ENCODE measurements around the gene PLD4.

The PLD4 gene

DNA sequence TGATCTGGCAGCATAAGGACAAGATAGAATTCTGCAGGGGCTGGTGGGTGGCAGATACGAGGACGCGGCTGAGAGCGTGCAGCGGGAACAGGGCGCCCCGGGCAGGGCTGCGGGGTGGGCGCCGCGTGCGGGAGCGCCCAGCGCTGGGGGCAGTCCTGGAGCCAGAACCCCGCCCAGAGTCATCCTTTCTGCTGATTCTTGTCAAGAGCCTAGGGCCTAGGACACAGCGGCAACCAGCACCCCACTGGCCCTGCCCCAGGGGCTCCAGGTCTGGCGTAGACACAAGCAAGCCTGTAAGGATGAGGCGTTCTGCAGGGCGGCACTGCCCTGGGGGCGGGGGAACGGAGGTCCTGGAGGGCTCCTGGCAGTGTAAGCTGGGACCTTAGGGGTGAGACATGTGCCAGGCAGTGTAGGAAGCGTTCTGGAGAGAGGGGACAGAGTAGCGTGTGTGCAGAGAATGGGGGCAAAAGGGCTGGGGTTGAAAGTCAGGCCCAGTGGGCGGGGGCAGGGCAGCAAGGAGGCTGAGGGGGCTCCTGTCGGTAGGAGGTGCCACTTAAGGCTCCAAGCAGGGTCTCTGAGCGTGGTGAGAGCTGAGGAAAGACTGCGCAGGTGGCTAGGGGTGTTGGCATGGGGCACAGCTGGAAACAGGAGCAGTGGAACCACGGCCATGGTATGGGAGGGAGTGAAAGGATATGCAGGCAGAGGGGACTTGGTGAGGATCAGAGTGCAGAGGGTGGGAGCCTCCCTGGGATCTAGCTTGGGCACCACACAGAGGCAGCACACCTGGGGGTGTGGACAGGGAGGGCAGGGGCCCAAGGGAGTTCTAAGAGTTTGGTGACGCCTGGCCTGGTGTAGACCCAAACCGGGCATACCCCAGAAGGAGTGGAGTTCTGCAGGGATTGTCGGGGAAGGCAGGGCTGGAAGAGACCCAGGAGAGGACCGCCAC lies 54.3 kb downstream of the PLD4 start:
- POLR2A ChIA-PET = interaction anchor here (1.0 to 1.2 kb wide), 2 partner anchors 40 to 42 kb away, joined by 5 to 6 read pairs; partner anchors contain the start of gene CDCA4
- CTCF ChIA-PET = interaction anchor here (1.3 kb wide), 1 partner anchor 112 kb away, joined by 3 read pairs; no protein-coding TSS in a partner anchor
- TF ChIP-seq, protein P1, sequence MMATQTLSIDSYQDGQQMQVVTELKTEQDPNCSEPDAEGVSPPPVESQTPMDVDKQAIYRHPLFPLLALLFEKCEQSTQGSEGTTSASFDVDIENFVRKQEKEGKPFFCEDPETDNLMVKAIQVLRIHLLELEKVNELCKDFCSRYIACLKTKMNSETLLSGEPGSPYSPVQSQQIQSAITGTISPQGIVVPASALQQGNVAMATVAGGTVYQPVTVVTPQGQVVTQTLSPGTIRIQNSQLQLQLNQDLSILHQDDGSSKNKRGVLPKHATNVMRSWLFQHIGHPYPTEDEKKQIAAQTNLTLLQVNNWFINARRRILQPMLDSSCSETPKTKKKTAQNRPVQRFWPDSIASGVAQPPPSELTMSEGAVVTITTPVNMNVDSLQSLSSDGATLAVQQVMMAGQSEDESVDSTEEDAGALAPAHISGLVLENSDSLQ (IDR thresholded peaks at IDR 0.05) = no peak
- TF ChIP-seq NFRKB (IDR thresholded peaks at IDR 0.05) (no peak), FOXA1 (IDR thresholded peaks at IDR 0.05) (no peak), ZNF384 (IDR thresholded peaks at IDR 0.05) (no peak), ARNT (IDR thresholded peaks at IDR 0.05) (no peak), SP1 (IDR thresholded peaks at IDR 0.05) (no peak), LEF1 (IDR thresholded peaks at IDR 0.05; ENCODE audit: borderline replicate concordance) (no peak), HDGF (IDR thresholded peaks at IDR 0.05; ENCODE audit: borderline replicate concordance) (no peak), SUZ12 (IDR thresholded peaks at IDR 0.05) (no peak), FOXK2 (IDR thresholded peaks at IDR 0.05) (no peak)
- no peak for DNase-seq (ENCODE audit: extremely low spot score)

DNA sequence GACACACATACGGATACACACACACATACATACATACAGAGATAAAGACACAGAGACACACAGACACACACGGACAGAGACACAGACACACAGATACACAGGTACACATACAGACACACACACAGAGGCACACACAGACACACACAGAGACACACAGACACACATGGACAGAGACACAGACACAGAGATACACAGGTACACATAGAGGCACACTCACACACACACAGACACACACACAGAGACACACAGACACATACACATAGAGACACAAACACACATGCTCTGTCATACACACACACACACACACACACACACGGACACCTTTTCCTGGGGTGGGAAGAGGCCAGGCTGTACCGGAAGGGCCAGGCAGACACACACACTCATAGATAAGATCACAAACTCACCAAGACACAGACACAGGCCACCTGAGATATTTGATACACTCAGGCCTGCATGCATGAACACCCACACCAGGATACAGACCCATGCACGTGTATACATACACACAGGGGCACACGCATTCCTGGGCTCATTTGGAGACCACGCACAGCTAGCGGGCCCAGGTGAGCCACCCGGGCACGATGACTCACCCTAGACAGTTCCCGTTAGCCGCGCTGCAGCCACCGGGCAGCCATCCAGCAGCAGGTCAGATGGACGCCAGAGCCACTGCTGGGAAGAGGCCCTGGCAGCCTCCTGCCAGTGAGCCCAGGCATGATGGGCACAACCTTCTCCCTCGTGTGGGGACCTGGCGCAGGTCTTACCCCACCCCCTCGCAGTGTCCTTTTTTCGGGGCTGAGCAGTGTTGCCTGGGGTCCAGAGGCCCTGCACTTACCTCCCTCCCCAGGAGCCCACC lies 55.3 kb downstream of the PLD4 start:
- no peak for DNase-seq (ENCODE audit: extremely low spot score)
- ChIA-PET CTCF (no interaction called here), POLR2A (interaction anchor here (1.2 kb wide), 1 partner anchor 39 kb away, joined by 6 read pairs; no protein-coding TSS in a partner anchor)
- TF ChIP-seq, protein P1 (IDR thresholded peaks at IDR 0.05) = no peak
- no peak for TF ChIP-seq ZNF384 (IDR thresholded peaks at IDR 0.05)
- TF ChIP-seq TARDBP (IDR thresholded peaks at IDR 0.05) = no peak
- TF ChIP-seq L3MBTL2 (conservative IDR thresholded peaks at IDR 0.05) = no peak
- no peak for TF ChIP-seq FOXK2 (IDR thresholded peaks at IDR 0.05)
- no peak for TF ChIP-seq ARNT (IDR thresholded peaks at IDR 0.05)
- TF ChIP-seq LEF1 (IDR thresholded peaks at IDR 0.05; ENCODE audit: borderline replicate concordance) = no peak
- TF ChIP-seq ELF4 (IDR thresholded peaks at IDR 0.05) = no peak
- TF ChIP-seq NFRKB (IDR thresholded peaks at IDR 0.05) = no peak
- TF ChIP-seq FOXM1 (IDR thresholded peaks at IDR 0.05; ENCODE audit: borderline replicate concordance) = no peak
- no peak for TF ChIP-seq SUZ12 (IDR thresholded peaks at IDR 0.05)
- no peak for TF ChIP-seq FOXA1 (IDR thresholded peaks at IDR 0.05)
- no peak for TF ChIP-seq CTBP1 (IDR thresholded peaks at IDR 0.05; ENCODE audit: borderline replicate concordance)
- no peak for TF ChIP-seq HDGF (IDR thresholded peaks at IDR 0.05; ENCODE audit: borderline replicate concordance)
- TF ChIP-seq BHLHE40 (IDR thresholded peaks at IDR 0.05; ENCODE audit: borderline replicate concordance) = no peak
- no peak for TF ChIP-seq SP1 (IDR thresholded peaks at IDR 0.05)

DNA sequence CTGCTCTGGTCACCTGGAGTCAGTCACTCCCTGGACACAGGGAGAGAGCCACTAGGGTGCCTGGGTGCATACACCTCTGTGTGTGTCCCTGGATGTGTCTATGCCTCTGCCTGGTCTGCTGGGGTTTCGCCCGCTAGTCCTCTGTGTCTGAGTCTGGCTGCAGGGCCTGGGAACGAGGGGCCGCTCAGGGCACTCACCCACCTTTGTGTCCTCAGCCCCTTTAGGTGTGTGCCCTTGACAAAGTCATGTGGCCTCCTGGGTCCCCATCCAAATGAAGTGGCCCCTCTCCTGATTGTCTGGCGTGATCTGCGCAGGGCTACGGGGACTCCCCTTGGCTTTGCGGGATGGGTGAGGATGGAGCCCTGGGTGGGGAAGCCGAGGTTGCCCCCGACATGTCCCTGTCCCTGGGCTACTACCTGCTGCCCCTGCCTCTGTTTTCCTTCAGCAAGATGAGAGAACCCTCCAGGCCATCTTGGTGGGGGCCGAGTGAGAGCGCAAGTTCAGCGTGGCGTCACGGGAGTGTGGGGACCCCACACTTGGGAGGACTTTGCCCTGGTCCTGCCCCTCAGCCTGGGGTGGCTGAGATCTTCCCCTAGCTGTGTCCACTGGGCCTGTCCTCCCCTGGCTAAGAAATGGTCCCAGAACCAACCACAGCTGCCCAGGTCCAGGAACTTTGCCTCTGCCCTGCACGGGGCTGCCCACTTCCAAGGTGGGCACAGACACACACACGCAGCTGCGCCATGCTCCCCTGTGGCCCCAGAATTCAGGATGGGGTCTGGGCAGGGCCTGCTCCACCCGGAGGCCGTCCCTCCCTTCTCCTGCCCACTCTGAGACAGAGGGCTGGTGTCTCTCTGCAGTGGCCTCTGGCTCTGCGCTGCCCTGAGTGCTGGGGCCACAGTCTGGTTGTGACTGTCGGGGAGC lies 56.2 kb downstream of the PLD4 start:
- TF ChIP-seq ELF4 (IDR thresholded peaks at IDR 0.05) = no peak
- TF ChIP-seq FOXM1 (IDR thresholded peaks at IDR 0.05; ENCODE audit: borderline replicate concordance) = no peak
- TF ChIP-seq, protein P1 (IDR thresholded peaks at IDR 0.05) = no peak
- no peak for TF ChIP-seq CTBP1 (IDR thresholded peaks at IDR 0.05; ENCODE audit: borderline replicate concordance)
- TF ChIP-seq ARNT (IDR thresholded peaks at IDR 0.05) = no peak
- no peak for TF ChIP-seq HDGF (IDR thresholded peaks at IDR 0.05; ENCODE audit: borderline replicate concordance)
- TF ChIP-seq LEF1 (IDR thresholded peaks at IDR 0.05; ENCODE audit: borderline replicate concordance) = no peak
- TF ChIP-seq NFRKB (IDR thresholded peaks at IDR 0.05) = no peak
- no peak for TF ChIP-seq BHLHE40 (IDR thresholded peaks at IDR 0.05; ENCODE audit: borderline replicate concordance)
- POLR2A ChIA-PET = no interaction called here
- DNase-seq (ENCODE audit: extremely low spot score) = no peak
- CTCF ChIA-PET = interaction anchor here (0.7 kb wide), 1 partner anchor 10 kb away, joined by 3 read pairs; no protein-coding TSS in a partner anchor

DNA sequence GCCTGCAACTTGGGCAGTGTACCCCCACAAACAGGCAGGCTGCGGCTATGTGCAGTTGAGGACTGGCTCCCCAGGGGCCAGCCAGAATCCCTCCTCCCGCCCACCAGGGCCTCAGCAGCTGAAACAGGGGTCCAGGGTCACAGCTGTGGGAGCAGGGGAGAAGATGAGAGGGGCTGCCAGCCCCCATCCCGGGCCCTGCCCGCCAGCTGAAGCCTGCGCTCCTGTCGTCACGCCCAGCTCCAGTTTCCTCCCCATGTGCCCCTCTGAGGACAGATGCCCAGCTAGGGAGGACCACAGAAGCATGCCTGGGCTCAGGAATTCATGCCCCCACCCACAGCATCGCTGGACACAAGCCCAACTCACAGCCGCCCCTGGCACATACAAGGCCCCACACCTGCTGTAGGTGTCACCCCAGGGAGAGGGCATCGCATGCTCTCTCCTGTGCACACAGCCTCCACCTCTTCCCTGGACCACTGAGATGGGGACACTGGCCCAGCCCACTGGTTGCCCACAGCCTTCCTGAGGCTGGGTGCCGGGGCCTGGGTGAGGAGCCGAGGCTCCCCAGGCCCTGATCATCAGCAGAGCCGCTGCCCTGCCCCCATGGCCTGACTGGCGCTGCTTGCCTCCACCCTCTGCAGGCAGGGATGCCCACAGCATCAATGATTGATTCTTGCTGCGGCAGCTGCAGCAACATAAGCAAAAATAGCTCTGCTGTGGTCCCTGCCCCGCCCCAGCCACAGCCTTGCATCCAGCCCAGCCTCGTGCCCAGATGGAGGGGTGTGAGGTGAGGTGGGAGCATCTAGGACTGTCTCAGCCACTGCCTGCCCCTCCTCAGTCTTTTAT lies 57.2 kb downstream of the PLD4 start:
- DNase-seq (ENCODE audit: extremely low spot score) = no peak
- no peak for TF ChIP-seq LEF1 (IDR thresholded peaks at IDR 0.05; ENCODE audit: borderline replicate concordance)
- CTCF ChIA-PET = interaction anchor here (0.7 kb wide), 1 partner anchor 9 kb away, joined by 3 read pairs; no protein-coding TSS in a partner anchor
- POLR2A ChIA-PET = interaction anchor here (1.5 kb wide), 1 partner anchor 39 kb away, joined by 4 read pairs; the partner anchor contains the start of gene CDCA4
